ENCODE results near the gene ATP2B2. TPM values are rescaled to one million over a fixed set of nuclear protein-coding genes. Genes with fewer than 3 reads are reported as not detected.
A peak's percentile ranks its signal among the peaks of the same experiment; 100 is the strongest.

Gene ATP2B2
- total RNA-seq, 1 donor from 2014 or later, result not detected

GRCh38 chr3:10496121-10496863 lies 9.1 kb downstream of the ATP2B2 start:
- H3K4me3 ChIP-seq, result no peak overlapping the region
- no peaks in the 10 kb centered on the region for H3K36me3 ChIP-seq
- H3K4me1 ChIP-seq, result peaks cover 12% of the 10 kb centered on the region
- H3K9me3 ChIP-seq (replicated peaks), result no peaks in the 10 kb centered on the region
- H3K27me3 ChIP-seq (ENCODE audit: low read depth), result peaks cover 47% of the 10 kb centered on the region
- intact Hi-C loops (cut with micrococcal nuclease), result no loop called here
- no peak for DNase-seq
- no peak overlapping the region for H3K27ac ChIP-seq (replicated peaks)
- TF ChIP-seq, protein P1, sequence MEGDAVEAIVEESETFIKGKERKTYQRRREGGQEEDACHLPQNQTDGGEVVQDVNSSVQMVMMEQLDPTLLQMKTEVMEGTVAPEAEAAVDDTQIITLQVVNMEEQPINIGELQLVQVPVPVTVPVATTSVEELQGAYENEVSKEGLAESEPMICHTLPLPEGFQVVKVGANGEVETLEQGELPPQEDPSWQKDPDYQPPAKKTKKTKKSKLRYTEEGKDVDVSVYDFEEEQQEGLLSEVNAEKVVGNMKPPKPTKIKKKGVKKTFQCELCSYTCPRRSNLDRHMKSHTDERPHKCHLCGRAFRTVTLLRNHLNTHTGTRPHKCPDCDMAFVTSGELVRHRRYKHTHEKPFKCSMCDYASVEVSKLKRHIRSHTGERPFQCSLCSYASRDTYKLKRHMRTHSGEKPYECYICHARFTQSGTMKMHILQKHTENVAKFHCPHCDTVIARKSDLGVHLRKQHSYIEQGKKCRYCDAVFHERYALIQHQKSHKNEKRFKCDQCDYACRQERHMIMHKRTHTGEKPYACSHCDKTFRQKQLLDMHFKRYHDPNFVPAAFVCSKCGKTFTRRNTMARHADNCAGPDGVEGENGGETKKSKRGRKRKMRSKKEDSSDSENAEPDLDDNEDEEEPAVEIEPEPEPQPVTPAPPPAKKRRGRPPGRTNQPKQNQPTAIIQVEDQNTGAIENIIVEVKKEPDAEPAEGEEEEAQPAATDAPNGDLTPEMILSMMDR (IDR thresholded peaks at IDR 0.05; ENCODE audit: borderline replicate concordance), result no peak

- H3K4me3 ChIP-seq, result no peak overlapping the region
- peaks cover 42% of the 10 kb centered on the region for H3K27me3 ChIP-seq (ENCODE audit: low read depth)
- intact Hi-C loops (cut with micrococcal nuclease), result no loop called here
- TF ChIP-seq, protein P1 (IDR thresholded peaks at IDR 0.05; ENCODE audit: borderline replicate concordance), result no peak
- H3K4me1 ChIP-seq, result peaks cover 12% of the 10 kb centered on the region
- no peak overlapping the region for H3K27ac ChIP-seq (replicated peaks)
- no peaks in the 10 kb centered on the region for H3K36me3 ChIP-seq
- H3K9me3 ChIP-seq (replicated peaks), result no peaks in the 10 kb centered on the region
- DNase-seq, result no peak
Observed at GRCh38 chr3:10495614-10496013, 9.8 kb downstream of the ATP2B2 start.

GRCh38 chr3:10495003-10495402 lies 10.4 kb downstream of the ATP2B2 start:
- TF ChIP-seq, protein P1 (IDR thresholded peaks at IDR 0.05; ENCODE audit: borderline replicate concordance), result no peak
- no peaks in the 10 kb centered on the region for H3K9me3 ChIP-seq (replicated peaks)
- H3K4me3 ChIP-seq, result no peak overlapping the region
- peaks cover 42% of the 10 kb centered on the region for H3K27me3 ChIP-seq (ENCODE audit: low read depth)
- peak; percentile 22 for DNase-seq
- H3K27ac ChIP-seq (replicated peaks), result no peak overlapping the region
- intact Hi-C loops (cut with micrococcal nuclease), result no loop called here
- peaks cover 12% of the 10 kb centered on the region for H3K4me1 ChIP-seq
- no peaks in the 10 kb centered on the region for H3K36me3 ChIP-seq

GRCh38 chr3:10494180-10494579 lies 11.2 kb downstream of the ATP2B2 start:
- H3K36me3 ChIP-seq, result no peaks in the 10 kb centered on the region
- peaks cover 12% of the 10 kb centered on the region for H3K4me1 ChIP-seq
- intact Hi-C loops (cut with micrococcal nuclease), result no loop called here
- peaks cover 38% of the 10 kb centered on the region for H3K27me3 ChIP-seq (ENCODE audit: low read depth)
- TF ChIP-seq, protein P1 (IDR thresholded peaks at IDR 0.05; ENCODE audit: borderline replicate concordance), result no peak
- H3K9me3 ChIP-seq (replicated peaks), result no peaks in the 10 kb centered on the region
- no peak overlapping the region for H3K4me3 ChIP-seq
- no peak overlapping the region for H3K27ac ChIP-seq (replicated peaks)
- DNase-seq, result no peak

DNA sequence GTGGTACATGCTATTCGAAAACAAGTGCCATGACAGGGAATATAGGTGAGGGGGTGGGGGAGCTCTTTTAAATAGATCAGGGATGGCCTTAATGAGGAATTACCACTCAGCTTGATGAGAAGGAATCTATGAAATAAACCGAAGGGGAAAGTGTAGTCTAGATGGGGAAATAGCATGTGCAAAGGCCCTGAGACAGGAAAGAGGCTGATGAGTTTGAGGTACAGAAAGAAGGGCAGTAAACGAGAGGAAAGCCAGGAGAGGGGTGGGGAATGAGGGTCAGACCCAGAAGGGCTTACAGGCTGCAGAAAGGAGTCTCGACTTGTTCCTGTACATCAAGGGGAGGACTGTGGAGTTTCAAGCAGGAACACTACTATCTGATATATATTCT lies 12.2 kb downstream of the ATP2B2 start:
- Histone ChIP-seq H3K36me3 (no peaks in the 10 kb centered on the region), H3K4me3 (no peak overlapping the region), H3K9me3 (replicated peaks) (no peaks in the 10 kb centered on the region), H3K27ac (replicated peaks) (no peak overlapping the region), H3K4me1 (peaks cover 12% of the 10 kb centered on the region), H3K27me3 (ENCODE audit: low read depth) (peaks cover 28% of the 10 kb centered on the region)
- intact Hi-C loops (cut with micrococcal nuclease), result no loop called here
- TF ChIP-seq, protein P1 (IDR thresholded peaks at IDR 0.05; ENCODE audit: borderline replicate concordance), result no peak
- no peak for DNase-seq
